ENCODE data around the gene TXNDC2. TPM values are rescaled to one million over a fixed set of nuclear protein-coding genes. Genes with fewer than 3 reads are reported as not detected.

TXNDC2 gene
- total RNA-seq, 1 donor from 2014 or later: not detected

DNA sequence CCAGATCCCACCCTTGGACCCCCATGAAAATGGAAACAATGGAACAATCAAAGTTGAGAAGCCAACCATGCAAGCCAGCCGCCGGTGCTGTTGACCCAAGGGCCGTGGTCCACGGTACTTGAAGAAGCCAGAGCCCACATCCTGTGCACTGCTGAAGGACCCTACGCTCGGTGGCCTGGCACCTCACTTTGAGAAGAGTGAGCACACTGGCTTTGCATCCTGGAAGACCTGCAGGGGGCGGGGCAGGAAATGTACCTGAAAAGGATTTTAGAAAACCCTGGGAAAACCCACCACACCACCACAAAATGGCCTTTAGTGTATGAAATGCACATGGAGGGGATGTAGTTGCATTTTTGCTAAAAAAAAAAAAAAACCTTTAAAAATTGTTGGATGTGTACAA, 26.5 kb upstream of the TXNDC2 start:
- Mint-ChIP-seq H3K4me1 (ENCODE audit: low read depth, unreplicated experiment) (peaks cover 9% of the 10 kb centered on the region), H3K27me3 (ENCODE audit: unreplicated experiment) (no peaks in the 10 kb centered on the region), H3K4me3 (ENCODE audit: unreplicated experiment) (no peak overlapping the region), H3K27ac (ENCODE audit: unreplicated experiment) (no peak overlapping the region), H3K9me3 (ENCODE audit: unreplicated experiment) (no peaks in the 10 kb centered on the region), H3K36me3 (ENCODE audit: unreplicated experiment) (no peaks in the 10 kb centered on the region)
- TF ChIP-seq, protein P1, sequence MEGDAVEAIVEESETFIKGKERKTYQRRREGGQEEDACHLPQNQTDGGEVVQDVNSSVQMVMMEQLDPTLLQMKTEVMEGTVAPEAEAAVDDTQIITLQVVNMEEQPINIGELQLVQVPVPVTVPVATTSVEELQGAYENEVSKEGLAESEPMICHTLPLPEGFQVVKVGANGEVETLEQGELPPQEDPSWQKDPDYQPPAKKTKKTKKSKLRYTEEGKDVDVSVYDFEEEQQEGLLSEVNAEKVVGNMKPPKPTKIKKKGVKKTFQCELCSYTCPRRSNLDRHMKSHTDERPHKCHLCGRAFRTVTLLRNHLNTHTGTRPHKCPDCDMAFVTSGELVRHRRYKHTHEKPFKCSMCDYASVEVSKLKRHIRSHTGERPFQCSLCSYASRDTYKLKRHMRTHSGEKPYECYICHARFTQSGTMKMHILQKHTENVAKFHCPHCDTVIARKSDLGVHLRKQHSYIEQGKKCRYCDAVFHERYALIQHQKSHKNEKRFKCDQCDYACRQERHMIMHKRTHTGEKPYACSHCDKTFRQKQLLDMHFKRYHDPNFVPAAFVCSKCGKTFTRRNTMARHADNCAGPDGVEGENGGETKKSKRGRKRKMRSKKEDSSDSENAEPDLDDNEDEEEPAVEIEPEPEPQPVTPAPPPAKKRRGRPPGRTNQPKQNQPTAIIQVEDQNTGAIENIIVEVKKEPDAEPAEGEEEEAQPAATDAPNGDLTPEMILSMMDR (IDR thresholded peaks at IDR 0.05; ENCODE audit: partially characterized antibody, unreplicated experiment): no peak
- DNase-seq: no peak

DNA sequence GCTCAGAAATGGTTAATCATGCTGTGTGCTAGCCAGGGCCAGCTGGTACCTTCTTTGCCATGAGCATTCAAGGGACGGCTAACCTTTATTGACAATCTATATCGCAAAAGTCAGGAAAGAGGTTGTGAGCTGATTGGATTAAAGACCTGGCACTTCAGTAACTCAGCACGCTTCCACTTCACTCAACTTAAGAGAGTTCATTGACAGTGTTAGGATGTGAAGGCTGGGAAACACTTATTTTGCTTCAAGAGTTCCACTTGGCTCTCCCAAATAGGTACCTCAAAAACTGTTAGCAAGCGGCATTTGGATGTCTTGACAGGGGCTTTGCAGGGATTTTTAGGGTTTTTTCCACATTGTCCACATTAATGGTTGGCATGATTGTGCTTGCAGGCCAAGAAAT, 25.1 kb upstream of the TXNDC2 start:
- no peak for DNase-seq
- Mint-ChIP-seq H3K9me3 (ENCODE audit: unreplicated experiment) (peaks cover 3% of the 10 kb centered on the region), H3K27ac (ENCODE audit: unreplicated experiment) (no peak overlapping the region), H3K36me3 (ENCODE audit: unreplicated experiment) (peaks cover 6% of the 10 kb centered on the region), H3K27me3 (ENCODE audit: unreplicated experiment) (no peaks in the 10 kb centered on the region), H3K4me3 (ENCODE audit: unreplicated experiment) (no peak overlapping the region), H3K4me1 (ENCODE audit: low read depth, unreplicated experiment) (peaks cover 9% of the 10 kb centered on the region)
- TF ChIP-seq, protein P1 (IDR thresholded peaks at IDR 0.05; ENCODE audit: partially characterized antibody, unreplicated experiment): no peak

DNA sequence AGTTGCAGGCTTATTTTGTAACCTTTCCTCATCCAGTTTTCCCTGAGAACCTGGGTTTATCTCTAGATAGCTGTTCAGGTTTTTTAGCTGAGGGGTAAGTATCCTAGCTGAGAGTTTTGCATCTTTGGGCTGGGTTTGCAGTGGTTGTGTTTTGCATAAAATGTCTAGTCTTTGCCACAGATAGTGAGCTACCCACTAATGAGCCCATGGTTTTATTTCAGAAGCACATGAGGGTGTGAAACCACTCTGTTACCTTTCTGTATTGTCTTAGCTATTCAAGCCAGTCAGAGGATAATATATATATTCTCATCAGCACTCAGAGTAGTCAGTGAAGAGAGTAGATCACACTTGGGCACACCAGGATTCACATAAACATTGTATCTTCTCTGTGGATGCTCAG, 24.6 kb upstream of the TXNDC2 start:
- Mint-ChIP-seq H3K4me3 (ENCODE audit: unreplicated experiment) (no peak overlapping the region), H3K9me3 (ENCODE audit: unreplicated experiment) (peaks cover 6% of the 10 kb centered on the region), H3K36me3 (ENCODE audit: unreplicated experiment) (peaks cover 11% of the 10 kb centered on the region), H3K27me3 (ENCODE audit: unreplicated experiment) (peaks cover 2% of the 10 kb centered on the region), H3K27ac (ENCODE audit: unreplicated experiment) (no peak overlapping the region), H3K4me1 (ENCODE audit: low read depth, unreplicated experiment) (peaks cover 9% of the 10 kb centered on the region)
- DNase-seq: no peak
- TF ChIP-seq, protein P1 (IDR thresholded peaks at IDR 0.05; ENCODE audit: partially characterized antibody, unreplicated experiment): no peak

DNA sequence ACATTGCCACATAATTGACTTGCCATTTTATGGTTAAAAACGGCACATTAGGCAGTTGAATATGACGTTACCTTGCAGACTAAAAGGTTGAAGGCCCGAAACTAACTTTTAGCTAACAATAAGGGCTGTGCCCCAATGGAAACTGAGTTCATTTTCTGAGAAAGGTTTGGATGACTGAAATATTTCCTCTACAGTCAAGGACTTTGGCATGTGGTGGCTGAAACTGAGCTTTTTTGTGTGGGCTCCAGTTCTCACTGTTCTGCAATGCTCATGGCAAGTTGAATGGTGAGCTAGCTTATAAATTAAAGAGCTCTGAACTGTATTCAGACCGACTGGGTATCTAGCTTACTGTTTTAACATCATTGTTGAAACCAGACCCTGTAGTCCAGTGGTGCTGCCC, 23.8 kb upstream of the TXNDC2 start:
- no peak for DNase-seq
- Mint-ChIP-seq H3K27ac (ENCODE audit: unreplicated experiment) (no peak overlapping the region), H3K36me3 (ENCODE audit: unreplicated experiment) (peaks cover 15% of the 10 kb centered on the region), H3K27me3 (ENCODE audit: unreplicated experiment) (peaks cover 2% of the 10 kb centered on the region), H3K4me3 (ENCODE audit: unreplicated experiment) (no peak overlapping the region), H3K4me1 (ENCODE audit: low read depth, unreplicated experiment) (peaks cover 9% of the 10 kb centered on the region), H3K9me3 (ENCODE audit: unreplicated experiment) (peaks cover 9% of the 10 kb centered on the region)
- TF ChIP-seq, protein P1 (IDR thresholded peaks at IDR 0.05; ENCODE audit: partially characterized antibody, unreplicated experiment): no peak

DNA sequence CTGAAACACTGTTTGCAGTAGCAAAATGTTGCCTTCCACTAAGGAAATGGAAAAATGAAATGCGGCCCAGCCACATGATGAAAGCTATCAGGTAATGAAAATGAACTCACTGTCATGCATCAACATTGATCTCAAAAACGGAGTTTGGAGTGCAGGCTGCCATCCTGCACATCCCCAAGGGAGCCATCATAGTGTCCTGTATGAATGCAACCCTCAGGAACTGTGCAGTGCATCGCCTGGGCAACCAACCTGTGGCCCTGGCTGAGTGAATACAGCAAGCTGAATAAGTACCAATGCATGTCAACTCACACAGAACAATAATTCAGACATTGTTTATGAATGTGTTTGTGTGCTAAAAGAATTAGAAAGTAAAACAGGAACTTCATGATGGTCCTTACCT, 23.1 kb upstream of the TXNDC2 start:
- peak; percentile 33 for DNase-seq
- peaks cover 9% of the 10 kb centered on the region for H3K4me1 Mint-ChIP-seq (ENCODE audit: low read depth, unreplicated experiment)
- no peak overlapping the region for H3K4me3 Mint-ChIP-seq (ENCODE audit: unreplicated experiment)
- H3K36me3 Mint-ChIP-seq (ENCODE audit: unreplicated experiment): peaks cover 18% of the 10 kb centered on the region
- TF ChIP-seq, protein P1 (IDR thresholded peaks at IDR 0.05; ENCODE audit: partially characterized antibody, unreplicated experiment): no peak
- H3K27ac Mint-ChIP-seq (ENCODE audit: unreplicated experiment): no peak overlapping the region
- H3K9me3 Mint-ChIP-seq (ENCODE audit: unreplicated experiment): peaks cover 9% of the 10 kb centered on the region
- peaks cover 2% of the 10 kb centered on the region for H3K27me3 Mint-ChIP-seq (ENCODE audit: unreplicated experiment)

All from glutamatergic neuron (in vitro differentiated cells).